HCT116 (cell line): Measurements from ENCODE around the gene TCTA.

Source experiments
- CTCF ChIP-seq, 3 experiments: fragments of 200-600 bp in 1 of 3; sonication (generic) in 1 of 3; IDR thresholded peaks in 2 of 3; conservative IDR thresholded peaks in 1 of 3; 2 replicates each; pipeline ENCODE4 v1.5.1; 2012 to 2017; ENCODE audit warnings: low read depth in 2 of 3, low read length in 2 of 3, antibody characterized with exemption in 1 of 3, borderline replicate concordance in 1 of 3, control low read depth in 1 of 3, mild to moderate bottlenecking in 1 of 3, mixed read lengths in 1 of 3, mixed run types in 1 of 3, moderate library complexity in 1 of 3; ENCODE audit not compliant: insufficient read depth in 1 of 3
- ELF1 ChIP-seq: IDR thresholded peaks from 2 replicates; pipeline ENCODE4 v1.6.1; 2012; ENCODE audit warnings: low read depth, borderline replicate concordance
- EZH2phosphoT487 ChIP-seq: fragments of 200-600 bp; IDR thresholded peaks from 2 replicates; pipeline ENCODE4 v1.6.1; 2018; ENCODE audit warnings: antibody characterized with exemption, borderline replicate concordance
- JUND ChIP-seq: IDR thresholded peaks from 2 replicates; pipeline ENCODE4 v1.6.1; 2012
- POLR2A ChIP-seq: IDR thresholded peaks from 2 replicates; pipeline ENCODE4 v1.7.0; 2011; ENCODE audit warnings: borderline replicate concordance; ENCODE audit not compliant: insufficient read depth, insufficient read length; ENCODE audit errors: extremely low read depth
- POLR2AphosphoS5 ChIP-seq: IDR thresholded peaks from 2 replicates; pipeline ENCODE4 v1.6.1; 2011; ENCODE audit warnings: mild to moderate bottlenecking, low read depth, low read length, moderate library complexity
- REST ChIP-seq: IDR thresholded peaks from 2 replicates; pipeline ENCODE4 v1.6.1; 2012; ENCODE audit warnings: low read depth
- SP1 ChIP-seq: IDR thresholded peaks from 2 replicates; pipeline ENCODE4 v1.6.1; 2012; ENCODE audit warnings: low read depth
- ZNF274 ChIP-seq: fragments of 200-500 bp; sonication (Bioruptor generic); IDR thresholded peaks from 2 replicates; pipeline ENCODE4 v1.6.1; 2014; ENCODE audit warnings: mild to moderate bottlenecking, low read depth, low read length, inconsistent platforms

DNA sequence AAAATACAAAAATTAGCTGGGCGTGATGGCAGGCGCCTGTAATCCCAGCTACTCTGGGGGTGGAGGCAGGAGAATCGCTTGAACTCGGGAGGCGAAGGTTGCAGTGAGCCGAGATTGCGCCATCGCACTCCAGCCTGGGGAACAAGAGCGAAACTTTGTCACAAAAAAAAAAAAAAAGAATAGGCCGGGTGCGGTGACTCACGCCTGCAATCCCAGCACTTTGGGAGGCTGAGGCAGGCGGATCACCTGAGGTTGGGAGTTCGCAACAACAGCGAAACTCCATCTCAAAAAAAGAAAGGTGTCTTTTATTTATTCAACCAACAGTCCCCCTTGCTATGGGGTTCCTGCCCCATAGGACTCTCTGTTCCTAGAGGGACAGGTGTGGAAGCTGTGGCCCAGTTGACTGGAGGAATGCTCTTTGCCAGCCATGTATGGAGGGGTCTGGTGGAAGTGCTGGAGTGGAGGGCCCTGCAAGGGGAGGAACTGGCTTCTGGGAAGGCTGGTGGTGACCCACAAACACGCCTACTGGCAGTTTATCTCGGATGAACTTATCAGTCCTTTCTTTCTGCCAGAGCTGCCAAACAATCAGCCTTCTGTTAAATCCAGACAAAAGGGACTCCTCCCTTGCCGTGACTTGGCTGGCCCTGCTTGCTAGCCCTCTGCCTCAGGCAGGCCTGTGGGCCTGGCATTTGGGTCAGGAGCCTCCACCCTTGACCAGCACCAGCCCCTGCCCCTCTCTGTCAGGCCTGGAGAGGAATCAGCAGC, 53.2 kb downstream of the TCTA start:
- TF ChIP-seq CTCF (IDR thresholded peaks at IDR 0.05 in 2 of 3, conservative IDR thresholded peaks at IDR 0.05 in 1 of 3; ENCODE audit: borderline replicate concordance in 1 of 3, insufficient read depth in 1 of 3, low read depth in 2 of 3, low read length in 2 of 3) (no peak), REST (no peak), ZNF274 (no peak), POLR2A (no peak), JUND (no peak), ELF1 (no peak), SP1 (no peak), POLR2AphosphoS5 (no peak), EZH2phosphoT487 (no peak)
